Chondrocyte (in vitro differentiated cells): ENCODE data around the gene KRT38. TPM values are rescaled to one million over a fixed set of nuclear protein-coding genes. Genes with fewer than 3 reads are reported as not detected.

ENCODE experiments used
- DNase-seq: peaks from one replicate; pipeline ENCODE4 v3.0.0; 2021; ENCODE audit warnings: mixed read lengths, low spot score
- H3K27ac Mint-ChIP-seq: one replicate; pipeline ENCODE4 v1.8.0; 2021; ENCODE audit warnings: mild to moderate bottlenecking, moderate library complexity, mixed read lengths; ENCODE audit not compliant: unreplicated experiment
- H3K27me3 Mint-ChIP-seq: 2 replicates; pipeline ENCODE4 v1.8.0; 2021; ENCODE audit warnings: low read depth, mixed read lengths
- H3K36me3 Mint-ChIP-seq: 2 replicates; pipeline ENCODE4 v1.8.0; 2021; ENCODE audit warnings: low read depth, mixed read lengths
- H3K4me1 Mint-ChIP-seq: 2 replicates; pipeline ENCODE4 v1.8.0; 2021; ENCODE audit warnings: low read depth, mild to moderate bottlenecking, mixed read lengths
- H3K4me3 Mint-ChIP-seq: one replicate; pipeline ENCODE4 v1.8.0; 2021; ENCODE audit warnings: mild to moderate bottlenecking, moderate library complexity, mixed read lengths; ENCODE audit not compliant: unreplicated experiment
- H3K9me3 Mint-ChIP-seq: 2 replicates; pipeline ENCODE4 v1.8.0; 2021; ENCODE audit warnings: low read depth, mixed read lengths
- total RNA-seq: library from RNA; stranded (reverse); gene quantifications from 3 replicates; pipeline ENCODE4 v1.2.1, GENCODE V29; 2021
- TF ChIP-seq, protein P1 (sequence below): fragments of 200-600 bp; sonication (generic); IDR thresholded peaks from 2 replicates; pipeline ENCODE4 v1.5.0; 2021; ENCODE audit warnings: antibody characterized with exemption, mild to moderate bottlenecking, moderate library complexity

KRT38 gene
- total RNA-seq, 1 donor from 2014 or later: not detected

DNA sequence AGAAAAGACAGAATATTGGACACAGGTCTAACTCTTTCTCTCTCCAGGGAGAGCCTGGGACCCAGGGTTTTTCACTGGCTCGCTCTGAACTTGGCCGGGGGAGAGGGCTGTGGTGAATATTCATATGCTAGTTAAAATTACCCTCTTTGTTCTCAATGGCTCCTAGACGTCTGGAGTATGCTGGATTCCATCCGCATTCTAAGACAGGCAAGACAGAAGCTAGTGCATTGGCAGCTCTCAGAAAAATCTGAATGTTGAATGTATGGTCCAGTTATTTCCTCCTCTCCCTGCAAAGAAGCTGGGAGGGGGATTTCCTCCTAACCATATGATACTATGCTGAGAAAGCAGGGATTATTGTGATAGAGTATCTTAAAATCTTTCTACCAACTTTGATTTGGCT, 53.1 kb downstream of the KRT38 start:
- TF ChIP-seq, protein P1, sequence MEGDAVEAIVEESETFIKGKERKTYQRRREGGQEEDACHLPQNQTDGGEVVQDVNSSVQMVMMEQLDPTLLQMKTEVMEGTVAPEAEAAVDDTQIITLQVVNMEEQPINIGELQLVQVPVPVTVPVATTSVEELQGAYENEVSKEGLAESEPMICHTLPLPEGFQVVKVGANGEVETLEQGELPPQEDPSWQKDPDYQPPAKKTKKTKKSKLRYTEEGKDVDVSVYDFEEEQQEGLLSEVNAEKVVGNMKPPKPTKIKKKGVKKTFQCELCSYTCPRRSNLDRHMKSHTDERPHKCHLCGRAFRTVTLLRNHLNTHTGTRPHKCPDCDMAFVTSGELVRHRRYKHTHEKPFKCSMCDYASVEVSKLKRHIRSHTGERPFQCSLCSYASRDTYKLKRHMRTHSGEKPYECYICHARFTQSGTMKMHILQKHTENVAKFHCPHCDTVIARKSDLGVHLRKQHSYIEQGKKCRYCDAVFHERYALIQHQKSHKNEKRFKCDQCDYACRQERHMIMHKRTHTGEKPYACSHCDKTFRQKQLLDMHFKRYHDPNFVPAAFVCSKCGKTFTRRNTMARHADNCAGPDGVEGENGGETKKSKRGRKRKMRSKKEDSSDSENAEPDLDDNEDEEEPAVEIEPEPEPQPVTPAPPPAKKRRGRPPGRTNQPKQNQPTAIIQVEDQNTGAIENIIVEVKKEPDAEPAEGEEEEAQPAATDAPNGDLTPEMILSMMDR: no peak
- peaks cover 2% of the 10 kb centered on the region for H3K36me3 Mint-ChIP-seq

DNA sequence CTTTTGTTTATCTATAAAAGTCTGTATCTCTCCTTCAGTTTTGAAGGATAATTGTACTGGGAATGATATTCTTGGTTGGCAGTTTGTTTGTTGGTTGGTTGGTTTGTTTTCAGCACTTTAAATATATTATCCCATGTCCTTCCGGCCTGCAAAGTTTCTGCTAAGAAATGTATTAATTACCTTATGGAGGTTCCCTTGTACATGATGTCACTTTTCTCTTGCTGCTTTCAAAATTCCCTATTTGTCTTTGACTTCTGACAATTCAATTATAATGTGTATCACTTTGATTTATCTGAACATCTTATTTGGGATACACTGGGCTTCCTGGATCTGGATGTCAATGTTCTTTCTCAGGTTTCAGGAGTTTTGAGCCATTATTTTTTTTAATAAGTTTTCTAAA, 54.6 kb downstream of the KRT38 start:
- H3K4me1 Mint-ChIP-seq: no peaks in the 10 kb centered on the region
- no peak overlapping the region for H3K4me3 Mint-ChIP-seq
- H3K27me3 Mint-ChIP-seq: no peaks in the 10 kb centered on the region
- TF ChIP-seq, protein P1: no peak
- no peak for DNase-seq
- peaks cover 2% of the 10 kb centered on the region for H3K36me3 Mint-ChIP-seq
- H3K9me3 Mint-ChIP-seq: peaks cover 11% of the 10 kb centered on the region
- no peak overlapping the region for H3K27ac Mint-ChIP-seq

More for the DNA sequence above, 53.1 kb downstream of the KRT38 start:
- no peak for DNase-seq
- Mint-ChIP-seq H3K4me1 (no peaks in the 10 kb centered on the region), H3K9me3 (peaks cover 11% of the 10 kb centered on the region), H3K27me3 (no peaks in the 10 kb centered on the region), H3K27ac (no peak overlapping the region), H3K4me3 (no peak overlapping the region)

Other genes starting within 250 kb of the KRT38 start
- gene KRTAP9-2, start 214.3 kb downstream of the KRT38 start, total RNA-seq: not detected in 3 replicates
- not detected in 3 replicates for gene KRTAP9-3, start 208.5 kb downstream of the KRT38 start, total RNA-seq
- gene KRTAP9-8, start 203.0 kb downstream of the KRT38 start, total RNA-seq: not detected in 3 replicates
- gene KRTAP9-4, start 191.3 kb downstream of the KRT38 start, total RNA-seq: not detected in 3 replicates
- not detected in 3 replicates for gene KRTAP9-9, start 185.6 kb downstream of the KRT38 start, total RNA-seq
- gene KRTAP9-6, start 175.6 kb downstream of the KRT38 start, total RNA-seq: not detected in 3 replicates
- not detected in 3 replicates for gene KRTAP9-7, start 165.3 kb downstream of the KRT38 start, total RNA-seq
- gene KRTAP29-1, start 138.1 kb downstream of the KRT38 start, total RNA-seq: not detected in 3 replicates
- not detected in 3 replicates for gene KRTAP16-1, start 131.7 kb downstream of the KRT38 start, total RNA-seq
- gene KRTAP17-1, start 125.3 kb downstream of the KRT38 start, total RNA-seq: not detected in 3 replicates
- not detected in 3 replicates for gene KRT33A, start 90.2 kb downstream of the KRT38 start, total RNA-seq
- not detected in 3 replicates for gene KRT33B, start 71.2 kb downstream of the KRT38 start, total RNA-seq
- gene KRT34, start 58.7 kb downstream of the KRT38 start, total RNA-seq: not detected in 3 replicates
- gene KRT31, start 43.4 kb downstream of the KRT38 start, total RNA-seq: not detected in 3 replicates
- not detected in 3 replicates for gene KRT37, start 16.4 kb downstream of the KRT38 start, total RNA-seq
- gene KRT32, start 26.4 kb upstream of the KRT38 start, total RNA-seq: not detected in 3 replicates
- gene KRT35, start 40.2 kb upstream of the KRT38 start, total RNA-seq: not detected in 3 replicates
- not detected in 3 replicates for gene KRT36, start 48.9 kb upstream of the KRT38 start, total RNA-seq
- gene KRT13, start 64.6 kb upstream of the KRT38 start, total RNA-seq: not detected in 3 replicates
- gene KRT15, start 77.9 kb upstream of the KRT38 start, total RNA-seq: not detected in 3 replicates
- gene KRT19, start 87.3 kb upstream of the KRT38 start, total RNA-seq: 1.3 to 1.7 TPM in 2 of 3 replicates, not detected in the other
- gene KRT9, start 131.1 kb upstream of the KRT38 start, total RNA-seq: not detected in 3 replicates
- gene KRT14, start 145.9 kb upstream of the KRT38 start, total RNA-seq: 0.23 to 0.94 TPM (median 0.32 TPM) in 3 replicates
- 3.9 to 5.9 TPM (median 5.5 TPM) in 3 replicates for gene KRT16, start 171.8 kb upstream of the KRT38 start, total RNA-seq
- 183 to 261 TPM (median 258 TPM) in 3 replicates for gene KRT17, start 183.6 kb upstream of the KRT38 start, total RNA-seq
- gene EIF1, start 247.9 kb upstream of the KRT38 start, total RNA-seq: 572 to 1,015 TPM (median 990 TPM) in 3 replicates